A673 (cell line): ENCODE results near the gene FRAT1. TPM values are rescaled to one million over a fixed set of nuclear protein-coding genes. Genes with fewer than 3 reads are reported as not detected.

Experiments used
- BruUV-seq: library from RNA; stranded (reverse); fragments of 400-500 nt; replicated peaks from 2 replicates; lab custom pipeline; 2021; lab: Mats Ljungman, UMichigan
- CTCF ChIA-PET: fragments of 300-600 bp; sonication (Branson Sonifier 250); formaldehyde crosslinking; loops from one replicate; lab custom pipeline; 2022; ENCODE audit warnings: antibody characterized with exemption; lab: Charles Lee
- POLR2A ChIA-PET: fragments of 300-600 bp; sonication (Branson Sonifier 250); formaldehyde crosslinking; loops from one replicate; lab custom pipeline; 2022; ENCODE audit warnings: antibody characterized with exemption; ENCODE audit not compliant: low non-redundant PET; lab: Charles Lee
- DNase-seq: peaks from one replicate; pipeline ENCODE4 v3.0.0-alpha.2; 2015; ENCODE audit warnings: low spot score
- H3K27ac ChIP-seq: fragments of 200-600 bp; sonication (generic); 2 replicates; pipeline ENCODE4 v1.5.1; 2016; ENCODE audit warnings: mixed run types, low read depth, mild to moderate bottlenecking, mixed read lengths, antibody characterized with exemption, low read length; ENCODE audit not compliant: poor library complexity, severe bottlenecking
- H3K27me3 ChIP-seq: fragments of 200-600 bp; sonication (generic); replicated peaks from 2 replicates; pipeline ENCODE4 v1.6.1; 2017; ENCODE audit warnings: mixed run types, low read depth, mild to moderate bottlenecking, mixed read lengths, antibody characterized with exemption, low read length; ENCODE audit not compliant: insufficient read depth, poor library complexity
- H3K36me3 ChIP-seq: fragments of 200-600 bp; sonication (generic); 2 replicates; pipeline ENCODE4 v1.6.1; 2016; ENCODE audit warnings: mixed run types, mild to moderate bottlenecking, mixed read lengths, antibody characterized with exemption, low read length; ENCODE audit not compliant: insufficient read depth, poor library complexity, severe bottlenecking
- H3K4me1 ChIP-seq: fragments of 200-600 bp; sonication (generic); 2 replicates; pipeline ENCODE4 v1.6.1; 2017; ENCODE audit warnings: mixed run types, mild to moderate bottlenecking, mixed read lengths, antibody characterized with exemption, low read length; ENCODE audit not compliant: insufficient read depth, poor library complexity, severe bottlenecking
- H3K4me3 ChIP-seq: fragments of 200-600 bp; sonication (generic); 2 replicates; pipeline ENCODE4 v1.5.1; 2016; ENCODE audit warnings: low read depth, mixed run types, mild to moderate bottlenecking, mixed read lengths, low read length; ENCODE audit not compliant: poor library complexity, severe bottlenecking
- H3K9me3 ChIP-seq: fragments of 200-600 bp; sonication (generic); 2 replicates; pipeline ENCODE4 v1.6.1; 2016; ENCODE audit warnings: mixed run types, low read depth, mild to moderate bottlenecking, mixed read lengths, antibody characterized with exemption, low read length; ENCODE audit not compliant: poor library complexity, severe bottlenecking
- CTCF ChIP-seq: fragments of 300-800, 200-600 bp; sonication (generic); conservative IDR thresholded peaks from 2 replicates; pipeline ENCODE4 v1.5.1; 2017; ENCODE audit warnings: low read depth, mild to moderate bottlenecking, antibody characterized with exemption, low read length, moderate library complexity, mixed read lengths
- EZH2 ChIP-seq: fragments of 200-600 bp; sonication (generic); IDR thresholded peaks from 2 replicates; pipeline ENCODE4 v1.6.1; 2017; ENCODE audit warnings: borderline replicate concordance, low read depth, mild to moderate bottlenecking, mixed read lengths, antibody characterized with exemption, low read length; ENCODE audit not compliant: poor library complexity, severe bottlenecking
- intact Hi-C: fragments of 100-400 bp; cut with micrococcal nuclease; formaldehyde crosslinking; loops from one replicate; pipeline ENCODE4 v1.10.0; 2022; ENCODE audit not compliant: unreplicated experiment
- total RNA-seq: library from RNA; stranded (reverse); gene quantifications from 2 replicates; pipeline ENCODE4 v1.2.3, GENCODE V29; 2021

FRAT1 gene
- total RNA-seq, 1 experiment from 2014 or later, result 0.45 TPM

DNA sequence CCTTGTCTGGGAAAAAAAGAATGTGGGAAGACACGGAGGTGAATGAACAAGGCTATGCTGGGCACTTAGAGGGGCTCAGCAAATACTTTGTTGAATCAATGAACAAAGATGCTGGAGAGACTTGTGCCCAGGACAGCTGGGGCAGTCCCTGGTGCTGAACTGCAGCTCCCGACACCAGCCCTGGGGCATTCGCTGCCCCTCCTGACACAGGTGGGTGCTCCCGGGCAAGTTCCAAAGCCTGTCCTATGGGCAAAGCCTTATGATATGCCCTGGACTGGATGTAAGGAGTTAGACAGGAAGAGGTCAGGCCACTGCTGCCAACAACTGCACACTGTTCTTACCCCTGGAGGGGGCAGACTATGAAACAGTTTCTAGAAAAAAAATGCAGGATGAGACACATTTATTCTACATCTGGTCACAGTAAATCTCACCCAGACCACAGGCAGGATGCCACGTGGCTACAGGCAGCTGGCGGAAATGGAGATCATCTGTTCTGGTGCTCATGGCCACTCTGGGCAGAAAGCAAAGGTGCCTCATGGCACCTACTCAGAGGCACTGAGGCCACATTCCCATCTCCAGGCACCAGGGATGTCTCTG lies 37.3 kb downstream of the FRAT1 start:
- no peak for DNase-seq
- ChIA-PET CTCF (no interaction called here), POLR2A (no interaction called here)
- BruUV-seq, result TSS peak; percentile 89
- Histone ChIP-seq H3K36me3 (peaks cover 9% of the 10 kb centered on the region), H3K27ac (no peak overlapping the region), H3K4me1 (no peaks in the 10 kb centered on the region), H3K9me3 (no peaks in the 10 kb centered on the region), H3K27me3 (no peaks in the 10 kb centered on the region), H3K4me3 (no peak overlapping the region)
- intact Hi-C loops, result no loop called here
- no peak for TF ChIP-seq CTCF
- TF ChIP-seq EZH2, result no peak

GRCh38 chr10:97356918-97357317 lies 37.8 kb downstream of the FRAT1 start:
- no peak for TF ChIP-seq CTCF
- TF ChIP-seq EZH2, result no peak
- Histone ChIP-seq H3K4me3 (no peak overlapping the region), H3K9me3 (no peaks in the 10 kb centered on the region), H3K4me1 (no peaks in the 10 kb centered on the region), H3K27ac (no peak overlapping the region), H3K36me3 (peaks cover 9% of the 10 kb centered on the region), H3K27me3 (no peaks in the 10 kb centered on the region)
- intact Hi-C loops, result no loop called here
- no peak for DNase-seq
- CTCF ChIA-PET, result no interaction called here
- POLR2A ChIA-PET, result no interaction called here
- BruUV-seq, result no TSS peak

DNA sequence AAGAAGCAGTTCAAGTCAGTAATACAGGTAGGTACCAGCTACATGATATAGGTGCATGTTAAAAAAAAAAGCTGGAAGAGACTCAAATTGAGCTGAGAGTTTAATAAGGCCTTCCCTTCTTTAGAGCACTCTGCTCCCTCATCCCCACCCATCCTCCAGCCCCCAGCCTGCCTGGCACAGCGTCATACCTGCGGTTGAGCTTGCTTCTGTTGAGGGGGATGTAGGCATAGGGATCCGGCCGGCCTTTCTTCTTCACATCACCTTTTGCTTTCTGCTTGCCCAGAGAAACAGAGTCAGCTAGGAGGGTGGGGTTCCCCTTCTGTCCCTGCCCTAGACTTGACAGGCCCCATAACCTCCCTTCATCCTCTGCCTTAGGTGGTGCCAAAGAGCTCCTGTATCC lies 39.3 kb downstream of the FRAT1 start:
- ChIA-PET POLR2A (no interaction called here), CTCF (no interaction called here)
- Histone ChIP-seq H3K4me1 (no peaks in the 10 kb centered on the region), H3K36me3 (peaks cover 11% of the 10 kb centered on the region), H3K27ac (no peak overlapping the region), H3K4me3 (no peak overlapping the region), H3K27me3 (no peaks in the 10 kb centered on the region), H3K9me3 (no peaks in the 10 kb centered on the region)
- no TSS peak for BruUV-seq
- DNase-seq, result no peak
- TF ChIP-seq CTCF (no peak), EZH2 (no peak)
- intact Hi-C loops, result no loop called here
